GM19351 (cell line): ENCODE data around the gene PGM3.
"Not testable (repeated sequence)": the region's sequence is repeated elsewhere in the genome, so short reads cannot be mapped to it uniquely, and the experiment has no call there.

ENCODE experiments used
- ATAC-seq: cut with Tn5 transposase; IDR thresholded peaks from one replicate; pipeline ENCODE4 v1.9.1; 2021; ENCODE audit warnings: mild to moderate bottlenecking, moderate library complexity; ENCODE audit not compliant: unreplicated experiment

PGM3 gene, protein sequence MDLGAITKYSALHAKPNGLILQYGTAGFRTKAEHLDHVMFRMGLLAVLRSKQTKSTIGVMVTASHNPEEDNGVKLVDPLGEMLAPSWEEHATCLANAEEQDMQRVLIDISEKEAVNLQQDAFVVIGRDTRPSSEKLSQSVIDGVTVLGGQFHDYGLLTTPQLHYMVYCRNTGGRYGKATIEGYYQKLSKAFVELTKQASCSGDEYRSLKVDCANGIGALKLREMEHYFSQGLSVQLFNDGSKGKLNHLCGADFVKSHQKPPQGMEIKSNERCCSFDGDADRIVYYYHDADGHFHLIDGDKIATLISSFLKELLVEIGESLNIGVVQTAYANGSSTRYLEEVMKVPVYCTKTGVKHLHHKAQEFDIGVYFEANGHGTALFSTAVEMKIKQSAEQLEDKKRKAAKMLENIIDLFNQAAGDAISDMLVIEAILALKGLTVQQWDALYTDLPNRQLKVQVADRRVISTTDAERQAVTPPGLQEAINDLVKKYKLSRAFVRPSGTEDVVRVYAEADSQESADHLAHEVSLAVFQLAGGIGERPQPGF

DNA sequence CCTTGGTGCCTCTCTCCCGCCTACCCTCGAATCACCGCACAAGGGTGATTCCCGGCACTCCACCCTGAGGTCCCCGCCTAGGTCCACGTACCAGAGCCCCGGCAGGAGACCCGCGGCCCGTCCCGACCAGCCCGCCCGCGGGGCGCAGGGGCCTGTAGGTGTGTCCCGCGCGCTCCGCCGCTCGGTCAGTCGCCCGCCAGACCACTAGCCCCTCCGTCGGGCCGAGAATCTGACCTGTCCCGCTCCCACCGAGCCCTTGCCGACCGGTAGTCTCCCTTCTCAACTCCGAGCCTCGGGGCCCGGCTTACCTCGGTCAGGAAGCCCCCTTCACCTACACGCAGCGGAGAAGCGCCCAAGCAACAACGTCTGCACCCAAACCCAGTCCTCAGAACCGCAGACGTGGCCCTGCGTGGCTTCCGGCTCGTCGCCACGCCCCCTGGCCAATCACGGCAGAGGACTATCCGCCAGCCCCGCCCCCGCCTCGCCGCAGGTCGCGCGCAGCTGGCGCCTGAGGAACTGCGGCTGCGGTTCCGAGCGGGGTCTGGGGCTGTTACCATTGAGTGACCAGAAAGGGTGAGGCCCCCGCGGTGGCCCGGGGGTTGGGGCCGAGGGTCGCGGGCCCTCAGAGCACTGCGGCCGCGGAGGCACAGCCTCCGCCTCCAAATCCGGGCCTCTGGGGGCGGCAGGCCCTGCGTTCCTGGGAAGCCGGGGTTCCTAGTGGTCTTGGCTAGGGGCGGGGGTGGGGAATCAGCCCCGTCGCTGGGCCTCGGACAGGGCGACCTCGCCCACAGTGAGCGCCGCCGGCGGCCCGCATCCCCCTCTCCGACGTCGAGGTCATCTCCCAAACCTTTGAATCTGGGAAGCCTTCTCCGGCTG is at the start of gene PGM3, which contains the start of gene RWDD2A:
TSS of gene PGM3 (minus strand) at position 395 of the 876 bp plus-strand sequence. CDS start 2,253 bp downstream, outside the sequence.
TSS of gene RWDD2A (plus strand) at position 487 of the 876 bp plus-strand sequence. CDS start 1,095 bp downstream, outside the sequence.
- peak; percentile 94 for ATAC-seq

GRCh38 chr6:83231146-83231545 is 38.1 kb upstream of the PGM3 start:
- no peak for ATAC-seq

DNA sequence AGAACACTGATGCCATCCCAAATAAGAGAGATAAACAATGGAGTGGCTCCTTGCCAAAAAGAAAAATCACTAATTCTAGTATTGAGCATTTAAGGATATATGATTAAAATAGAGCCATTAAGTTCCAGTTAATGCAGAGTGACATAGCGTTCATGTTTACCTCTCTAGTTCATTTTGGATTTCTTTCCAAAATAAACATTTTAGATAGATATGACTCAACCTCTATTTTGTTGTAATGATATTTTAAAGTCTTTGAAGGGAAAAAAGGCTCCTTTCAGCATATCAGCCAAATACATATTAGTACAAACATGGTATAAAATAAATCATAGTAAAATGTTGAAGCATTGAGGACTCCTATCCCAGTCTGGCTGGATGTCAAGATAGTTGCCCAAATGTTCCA is 33.5 kb upstream of the PGM3 start:
- ATAC-seq: no peak

DNA sequence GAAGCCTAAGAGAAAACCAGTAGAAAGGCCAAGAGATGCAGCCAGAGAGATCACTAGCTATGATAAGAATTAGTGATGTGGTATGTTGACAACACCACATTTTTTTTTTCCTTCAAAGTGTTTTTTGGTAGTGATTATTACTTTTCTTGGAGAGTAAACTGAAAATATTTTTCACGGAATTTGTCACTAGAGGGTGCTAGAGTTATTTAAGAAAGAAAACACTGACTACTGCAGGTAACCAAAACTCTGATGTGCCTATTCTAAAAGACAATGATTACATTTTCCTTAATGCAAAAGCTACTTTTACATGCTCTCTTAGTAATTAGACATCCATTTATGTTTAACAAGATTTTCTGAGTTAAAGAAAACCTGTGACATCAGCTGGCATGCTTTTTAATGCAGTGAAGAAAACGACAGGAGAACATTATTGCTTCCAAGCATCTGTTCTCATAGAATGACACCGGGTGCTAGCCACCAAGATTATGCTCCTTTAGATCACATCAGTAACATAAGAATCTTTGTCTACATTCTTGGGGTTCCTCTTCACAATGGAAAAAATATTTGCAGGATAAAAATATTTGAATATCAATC is 28.9 kb upstream of the PGM3 start:
- peak; percentile 55 for ATAC-seq

GRCh38 chr6:83221276-83221675 is 28.2 kb upstream of the PGM3 start:
- ATAC-seq: no peak

GRCh38 chr6:83220121-83220520 is 27.1 kb upstream of the PGM3 start:
- ATAC-seq: no peak

DNA sequence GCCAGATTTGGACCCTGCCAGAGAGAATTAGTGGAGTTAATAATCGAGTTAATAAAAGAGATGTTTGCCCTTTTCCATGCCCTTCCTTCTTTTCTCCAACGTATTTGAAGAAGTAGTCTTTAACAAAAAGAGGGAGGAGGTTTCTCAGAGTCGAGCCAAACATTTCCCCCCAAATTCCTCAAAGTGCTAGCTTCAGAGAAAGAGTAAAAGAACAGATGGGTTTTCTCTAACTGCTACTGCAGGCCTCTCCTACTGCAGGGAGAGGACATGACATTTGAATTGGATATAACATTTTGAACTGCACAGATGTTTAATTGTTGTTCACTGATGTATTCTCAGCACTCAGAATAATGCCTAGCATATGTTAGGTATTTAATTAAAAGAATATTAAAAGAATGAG is 25.6 kb upstream of the PGM3 start:
- ATAC-seq: no peak

GRCh38 chr6:83216806-83217205 is 23.7 kb upstream of the PGM3 start:
- no peak for ATAC-seq

DNA sequence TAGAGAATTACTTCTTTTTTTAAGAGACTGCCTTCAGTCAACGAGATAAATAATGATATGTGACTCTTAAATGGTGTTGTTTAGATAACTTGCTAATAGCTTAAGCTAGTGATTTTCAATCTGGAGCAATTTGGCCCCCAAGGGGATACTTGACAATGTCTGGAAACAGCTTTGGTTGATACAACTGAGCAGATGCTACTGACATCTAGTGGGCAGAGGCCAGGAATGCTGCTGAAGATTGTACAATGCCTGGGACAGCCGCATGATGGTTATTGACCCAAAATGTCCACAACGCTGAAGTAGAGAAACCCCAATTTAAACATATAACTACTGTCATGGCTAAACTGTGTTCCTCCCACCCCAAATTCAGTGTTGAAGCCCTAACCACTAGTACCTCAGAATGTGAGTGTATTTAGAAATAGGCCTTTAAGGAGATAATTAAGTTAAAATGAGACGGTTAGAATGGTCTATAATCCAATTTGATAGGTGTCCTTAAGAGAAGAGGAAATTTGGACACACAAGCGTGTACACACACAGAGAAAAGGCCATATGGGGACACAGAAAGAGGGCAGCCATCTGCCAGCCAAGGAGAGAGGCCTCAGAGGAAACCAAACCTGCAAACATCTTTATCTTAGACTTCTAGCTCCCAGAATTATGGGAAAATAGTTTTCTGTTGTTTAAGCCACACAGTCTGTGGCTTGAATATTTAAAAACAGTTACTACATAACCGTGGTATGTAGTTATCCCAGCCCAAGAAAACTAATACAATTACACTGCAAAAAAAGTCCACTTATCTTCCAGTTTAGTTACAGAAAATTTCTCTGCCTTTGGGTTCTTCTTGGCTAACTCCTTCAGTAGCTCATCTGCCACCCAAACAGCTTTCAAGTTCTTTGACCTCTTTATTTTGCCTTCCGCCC is 22.3 kb upstream of the PGM3 start:
- ATAC-seq: peak; percentile 100

GRCh38 chr6:83202031-83202430 is 9.0 kb upstream of the PGM3 start:
- ATAC-seq: no peak

- ATAC-seq: no peak
These were observed 6.8 kb upstream of the PGM3 start for GRCh38 chr6:83199863-83200225.

- peak; percentile 75 for ATAC-seq
These were observed 6.3 kb upstream of the PGM3 start for GRCh38 chr6:83199173-83199862.

DNA sequence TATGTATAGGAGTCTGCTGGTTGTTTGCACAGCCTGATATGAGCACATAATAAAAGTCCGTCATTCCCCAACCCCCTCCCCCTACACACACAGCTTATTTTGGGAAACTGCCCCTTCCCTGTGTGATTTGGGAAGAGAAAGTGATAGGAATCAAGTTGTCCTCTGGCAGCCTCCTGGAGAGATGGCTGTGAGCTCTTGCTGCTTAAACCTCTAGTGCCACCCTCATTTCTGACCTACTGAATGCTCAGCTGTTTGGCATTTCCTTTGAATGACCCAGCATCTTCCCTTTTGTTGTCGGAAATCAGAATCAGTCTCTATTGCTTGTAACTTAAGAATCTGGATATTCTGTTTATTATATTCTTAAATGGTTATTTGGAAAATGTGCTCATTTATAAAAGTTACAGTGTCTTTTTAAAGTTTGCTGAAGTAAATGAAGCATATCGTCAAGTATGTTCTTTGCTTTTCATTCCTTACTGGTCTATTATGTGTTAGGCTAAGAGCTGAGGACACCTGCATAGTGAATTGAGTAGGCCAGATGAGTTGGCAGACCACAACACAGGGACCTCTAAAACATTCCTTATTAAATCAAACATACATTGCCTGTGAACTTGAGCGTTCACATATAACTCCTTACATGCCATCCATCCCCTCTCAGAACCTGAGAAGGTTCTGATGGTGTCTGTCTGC is 5.6 kb upstream of the PGM3 start:
- no peak for ATAC-seq

- peak; percentile 23 for ATAC-seq
These were observed 892 bp upstream of the PGM3 start for GRCh38 chr6:83193747-83194566.

GRCh38 chr6:83192456-83192855 is 609 bp downstream of the PGM3 start:
- ATAC-seq: peak; percentile 0

GRCh38 chr6:83191974-83192373 is 1.1 kb downstream of the PGM3 start:
- not testable (repeated sequence) for ATAC-seq

DNA sequence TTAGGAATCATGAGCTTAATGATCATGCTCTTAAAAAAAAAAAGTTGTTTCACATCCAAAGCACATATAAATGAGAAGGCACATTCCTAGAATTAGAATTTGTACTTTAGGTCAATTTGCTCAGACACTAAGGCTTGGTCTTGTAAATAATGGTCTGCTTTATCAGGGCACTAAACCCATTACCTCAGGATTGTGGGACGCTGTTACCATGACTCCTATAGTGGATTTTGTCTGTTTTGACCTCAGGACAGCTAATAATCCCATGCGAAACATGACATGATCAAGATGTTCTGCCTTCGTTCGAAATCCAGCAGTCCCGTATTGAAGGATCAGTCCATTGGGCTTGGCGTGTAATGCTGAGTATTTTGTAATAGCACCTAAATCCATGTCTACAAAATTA is 2.4 kb downstream of the PGM3 start:
- no peak for ATAC-seq

DNA sequence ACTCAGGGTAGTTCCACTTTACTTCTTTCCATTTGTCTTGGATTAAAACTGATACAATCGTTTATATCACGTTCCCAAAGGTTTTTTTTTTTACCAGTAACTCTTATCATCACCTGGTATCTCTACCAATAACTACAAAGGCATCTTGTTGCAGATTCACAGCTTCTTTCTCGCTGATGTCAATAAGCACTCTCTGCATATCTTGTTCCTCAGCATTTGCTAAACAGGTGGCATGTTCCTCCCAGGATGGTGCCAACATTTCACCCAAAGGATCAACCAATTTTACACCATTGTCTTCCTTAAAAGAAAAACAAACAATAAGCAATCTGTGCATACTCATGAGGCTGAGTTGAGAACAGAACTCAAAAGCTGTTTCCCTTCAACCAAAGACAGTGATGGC is 4.6 kb downstream of the PGM3 start:
- no peak for ATAC-seq
